Effector memory CD8-positive, alpha-beta T cell (primary cell): ENCODE data around the gene MYO10.

ENCODE experiments used
- ATAC-seq: fragments of 150-1000 bp; cut with Tn5 transposase; replicated peaks from 2 replicates; pipeline ENCODE4 v1.10.0; 2021; ENCODE audit warnings: mild to moderate bottlenecking, moderate library complexity
- DNase-seq, 3 experiments: peaks; one replicate each; pipeline ENCODE4 v3.0.0; 2021
- H3K27ac Mint-ChIP-seq, 2 donors: one replicate each; pipeline ENCODE4 v1.8.0; 2022; ENCODE audit warnings: mild to moderate bottlenecking in 2 of 2, mixed read lengths in 2 of 2, moderate library complexity in 2 of 2
- H3K27me3 Mint-ChIP-seq, 2 donors: one replicate each; pipeline ENCODE4 v1.8.0; 2022; ENCODE audit warnings: mixed read lengths in 2 of 2
- H3K36me3 Mint-ChIP-seq: one replicate; pipeline ENCODE4 v1.8.0; 2022; ENCODE audit warnings: mild to moderate bottlenecking, moderate library complexity, mixed read lengths; ENCODE audit not compliant: insufficient read depth
- H3K4me1 Mint-ChIP-seq, 2 donors: one replicate each; pipeline ENCODE4 v1.8.0; 2022; ENCODE audit warnings: low read depth in 2 of 2, mixed read lengths in 2 of 2
- H3K4me3 Mint-ChIP-seq, 2 donors: one replicate each; pipeline ENCODE4 v1.8.0; 2022; ENCODE audit warnings: mild to moderate bottlenecking in 2 of 2, mixed read lengths in 2 of 2, moderate library complexity in 2 of 2
- H3K9me3 Mint-ChIP-seq, 2 donors: one replicate each; pipeline ENCODE4 v1.8.0; 2022; ENCODE audit warnings: mixed read lengths in 2 of 2

The MYO10 gene

DNA sequence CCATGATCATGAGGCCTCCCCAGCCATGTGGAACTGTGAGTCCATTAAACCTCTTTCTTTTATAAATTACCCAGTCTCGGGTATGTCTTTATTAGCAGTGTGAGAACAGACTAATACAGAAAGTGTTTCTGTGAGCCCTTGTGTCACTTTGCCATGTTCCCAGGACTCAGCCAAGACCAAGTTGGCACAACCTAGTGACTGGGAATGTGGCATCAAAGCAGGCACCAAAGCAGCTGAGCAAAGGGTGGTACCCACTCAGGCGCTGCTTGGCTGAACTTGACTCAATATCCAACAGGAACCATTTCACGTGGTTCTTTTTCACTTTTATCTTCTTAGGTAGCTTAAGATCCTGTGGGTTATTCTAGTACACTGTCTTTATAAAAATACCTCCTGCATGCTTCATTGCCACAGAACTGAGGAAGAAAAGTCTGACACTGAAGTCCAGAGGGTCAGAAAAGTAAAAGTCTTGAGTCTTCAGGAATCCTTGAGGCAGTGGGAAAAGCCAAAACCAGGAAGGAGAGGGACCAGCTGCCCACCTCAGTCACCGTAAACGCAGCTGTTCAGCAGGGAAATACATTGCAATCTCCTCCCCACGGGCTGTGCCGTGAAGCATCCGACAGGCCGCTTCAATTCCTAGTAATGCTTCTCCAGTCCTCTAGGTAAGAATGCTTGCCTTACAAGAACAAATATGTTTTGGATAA, 228.8 kb downstream of the MYO10 start:
- Mint-ChIP-seq H3K27me3 (peaks cover 0 to 34% of the 10 kb centered on the region in 2 donors), H3K4me1 (no peaks in the 10 kb centered on the region), H3K9me3 (peaks cover 0 to 1% of the 10 kb centered on the region in 2 donors), H3K27ac (no peak overlapping the region), H3K36me3 (no peaks in the 10 kb centered on the region), H3K4me3 (no peak overlapping the region)
- no peak for ATAC-seq
- no peak for DNase-seq

DNA sequence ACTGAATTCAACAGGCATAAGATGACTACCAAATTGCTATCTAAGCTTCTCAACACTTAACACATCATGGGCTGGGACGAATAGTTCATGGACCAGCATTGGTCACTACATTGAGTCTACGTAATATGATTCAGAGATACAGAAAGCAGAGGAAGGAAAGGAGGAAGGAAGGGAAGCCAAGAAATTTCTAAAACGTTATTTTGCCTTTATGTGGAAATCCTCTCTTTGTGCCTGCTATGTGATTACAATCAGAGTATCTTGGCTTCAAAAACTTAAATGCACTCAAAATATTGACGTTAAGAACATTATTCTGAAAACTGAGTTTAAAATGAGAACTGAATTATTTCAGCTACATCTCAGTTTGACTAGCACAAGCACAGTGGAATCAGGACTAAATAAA, 231.1 kb downstream of the MYO10 start:
- no peaks in the 10 kb centered on the region for H3K36me3 Mint-ChIP-seq

DNA sequence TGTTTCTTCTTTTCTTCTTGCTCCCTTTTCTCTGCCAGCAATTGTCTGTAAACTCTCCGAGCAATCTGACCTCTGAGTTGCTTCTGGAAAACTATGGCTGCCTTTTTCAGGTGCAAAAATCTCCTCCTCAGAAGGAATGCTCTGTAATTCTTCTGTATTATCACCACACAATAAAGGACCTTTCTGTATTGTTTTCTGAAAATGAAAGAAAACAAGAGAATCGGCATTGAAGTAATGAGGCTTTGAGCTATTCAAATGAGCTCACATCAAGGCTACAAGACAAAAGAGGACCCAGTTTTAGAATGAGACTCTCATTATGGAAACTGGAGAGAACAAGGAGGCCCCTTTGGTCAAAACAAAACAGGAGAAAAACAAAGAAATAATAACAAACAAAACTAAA, 233.1 kb downstream of the MYO10 start:
- no peak for ATAC-seq
- DNase-seq, result no peak
- Mint-ChIP-seq H3K27me3 (peaks cover 0 to 22% of the 10 kb centered on the region in 2 donors), H3K36me3 (no peaks in the 10 kb centered on the region), H3K4me3 (no peak overlapping the region), H3K9me3 (peaks cover 0 to 1% of the 10 kb centered on the region in 2 donors), H3K4me1 (no peaks in the 10 kb centered on the region), H3K27ac (no peak overlapping the region)

More for the DNA sequence above, 231.1 kb downstream of the MYO10 start:
- H3K4me3 Mint-ChIP-seq, result no peak overlapping the region
- DNase-seq (no peak), ATAC-seq (no peak)
- no peak overlapping the region for H3K27ac Mint-ChIP-seq
- H3K4me1 Mint-ChIP-seq, result no peaks in the 10 kb centered on the region
- H3K9me3 Mint-ChIP-seq, result peaks cover 0 to 1% of the 10 kb centered on the region in 2 donors
- H3K27me3 Mint-ChIP-seq, result peaks cover 0 to 31% of the 10 kb centered on the region in 2 donors

DNA sequence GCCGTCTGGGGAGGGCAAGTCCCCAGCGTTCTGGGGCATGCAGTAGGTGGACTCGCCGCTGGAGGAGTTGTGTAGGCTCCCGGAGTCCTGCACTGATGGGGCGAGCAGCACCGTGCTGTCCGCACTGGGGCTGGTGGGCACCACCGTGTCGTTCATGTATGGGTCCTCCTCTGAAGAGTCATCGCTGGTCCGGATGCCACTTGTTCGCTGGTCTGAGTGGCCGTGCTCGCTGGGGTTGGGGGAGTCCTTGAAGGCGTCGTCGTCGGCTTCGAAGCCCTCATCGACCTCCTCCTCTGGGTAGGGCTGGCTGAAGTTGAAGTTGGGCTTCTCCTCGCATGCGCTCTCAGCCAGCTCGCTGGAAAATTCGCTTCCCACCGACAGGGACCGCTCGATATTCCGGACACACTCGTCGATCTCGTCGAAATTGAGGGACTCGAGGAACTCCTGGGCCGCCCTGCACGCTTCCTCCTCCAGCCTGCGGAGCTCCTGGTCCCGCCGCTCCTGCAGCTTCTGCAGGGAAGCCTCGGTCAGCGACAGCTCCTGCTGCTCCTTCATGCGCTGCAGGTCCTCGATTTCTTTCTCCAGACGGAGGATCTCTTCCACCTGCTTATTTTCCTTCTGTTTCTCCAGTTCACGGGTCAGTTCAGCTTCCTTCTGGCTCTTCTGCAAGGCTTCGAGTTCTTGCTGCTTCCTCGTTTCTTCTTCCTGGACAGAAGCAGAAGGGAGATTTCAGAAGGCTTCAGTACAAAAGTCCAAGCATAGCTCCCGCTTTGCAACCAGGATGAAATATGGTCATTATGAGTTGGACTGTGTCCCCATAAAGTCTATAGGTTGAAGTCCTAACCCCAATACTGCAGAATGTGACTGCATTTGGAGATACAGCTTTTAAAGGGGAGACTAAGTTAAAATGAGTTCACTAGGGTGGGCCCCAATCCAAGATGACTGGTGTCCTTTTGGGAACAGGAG, 234.7 kb downstream of the MYO10 start:
- ATAC-seq (no peak), DNase-seq (no peak)
- Mint-ChIP-seq H3K9me3 (peaks cover 0 to 1% of the 10 kb centered on the region in 2 donors), H3K4me3 (no peak overlapping the region), H3K27me3 (peaks cover 7 to 22% of the 10 kb centered on the region in 2 donors), H3K27ac (no peak overlapping the region), H3K36me3 (no peaks in the 10 kb centered on the region), H3K4me1 (no peaks in the 10 kb centered on the region)

DNA sequence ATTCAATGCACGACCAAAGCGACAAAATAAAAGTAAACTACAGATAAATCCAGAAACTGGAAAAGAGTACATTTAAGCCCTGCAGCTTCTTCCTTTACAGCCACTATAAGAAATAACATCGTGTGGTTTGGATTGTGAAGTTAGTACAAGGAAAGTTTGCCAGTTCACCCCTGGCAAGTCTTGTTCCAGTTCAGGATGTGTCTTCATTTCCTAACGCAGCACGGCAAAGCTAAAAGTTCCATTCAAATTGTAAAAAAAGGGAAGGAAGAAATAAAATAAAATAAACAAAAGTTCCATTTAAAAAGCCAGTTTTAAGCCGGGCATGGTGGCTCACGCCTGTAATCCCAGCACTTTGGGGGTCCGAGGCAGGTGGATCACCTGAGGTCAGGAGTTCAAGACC, 236.0 kb downstream of the MYO10 start:
- Mint-ChIP-seq H3K27ac (no peak overlapping the region), H3K9me3 (peaks cover 0 to 1% of the 10 kb centered on the region in 2 donors)

DNA sequence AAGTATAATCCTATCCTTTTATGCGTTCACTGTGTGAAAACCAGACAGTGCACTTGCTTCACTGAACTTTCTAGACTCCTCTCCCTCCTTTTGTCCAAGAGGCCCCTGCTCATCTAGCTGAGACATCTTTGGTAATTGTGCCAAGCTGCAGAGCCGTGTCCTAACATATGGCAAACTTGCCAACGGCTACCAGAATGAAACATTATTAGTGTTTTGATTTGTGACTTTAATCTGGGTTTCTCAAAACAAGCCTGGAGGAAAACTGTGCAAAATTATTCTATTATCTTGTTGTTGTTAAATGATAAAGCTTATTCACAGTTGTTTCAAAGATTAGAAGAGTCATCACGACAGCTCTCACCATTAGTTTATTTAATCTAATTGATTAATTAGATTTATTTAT, 240.3 kb downstream of the MYO10 start:
- H3K4me1 Mint-ChIP-seq, result no peaks in the 10 kb centered on the region
- no peaks in the 10 kb centered on the region for H3K36me3 Mint-ChIP-seq
- DNase-seq (no peak), ATAC-seq (no peak)
- H3K27me3 Mint-ChIP-seq, result peaks cover 0 to 7% of the 10 kb centered on the region in 2 donors
- H3K27ac Mint-ChIP-seq, result no peak overlapping the region
- no peak overlapping the region for H3K4me3 Mint-ChIP-seq
- H3K9me3 Mint-ChIP-seq, result no peaks in the 10 kb centered on the region

More for the DNA sequence above, 236.0 kb downstream of the MYO10 start:
- H3K36me3 Mint-ChIP-seq, result no peaks in the 10 kb centered on the region
- ATAC-seq (no peak), DNase-seq (no peak)
- H3K4me1 Mint-ChIP-seq, result no peaks in the 10 kb centered on the region
- H3K4me3 Mint-ChIP-seq, result no peak overlapping the region
- peaks cover 7 to 13% of the 10 kb centered on the region in 2 donors for H3K27me3 Mint-ChIP-seq

DNA sequence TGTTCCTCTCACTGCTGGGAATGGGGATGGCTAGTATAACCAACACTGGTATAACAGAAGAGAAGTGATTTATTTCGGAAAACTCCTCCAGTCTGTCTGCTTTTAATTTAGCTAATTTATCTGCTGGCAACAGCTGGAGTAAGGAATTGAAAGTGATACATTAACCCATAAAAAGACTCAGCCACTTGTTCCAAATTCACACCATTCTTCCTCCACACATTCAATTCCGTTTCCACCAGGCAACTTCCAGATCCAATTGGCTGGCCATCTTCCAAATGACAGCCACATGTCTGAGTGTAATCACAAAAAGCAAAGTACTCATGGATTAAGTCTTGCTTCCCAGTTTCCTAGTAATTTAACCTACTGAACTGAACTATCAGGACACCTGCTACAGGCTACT, 242.2 kb downstream of the MYO10 start:
- Mint-ChIP-seq H3K27me3 (peaks cover 0 to 7% of the 10 kb centered on the region in 2 donors), H3K4me1 (no peaks in the 10 kb centered on the region)

DNA sequence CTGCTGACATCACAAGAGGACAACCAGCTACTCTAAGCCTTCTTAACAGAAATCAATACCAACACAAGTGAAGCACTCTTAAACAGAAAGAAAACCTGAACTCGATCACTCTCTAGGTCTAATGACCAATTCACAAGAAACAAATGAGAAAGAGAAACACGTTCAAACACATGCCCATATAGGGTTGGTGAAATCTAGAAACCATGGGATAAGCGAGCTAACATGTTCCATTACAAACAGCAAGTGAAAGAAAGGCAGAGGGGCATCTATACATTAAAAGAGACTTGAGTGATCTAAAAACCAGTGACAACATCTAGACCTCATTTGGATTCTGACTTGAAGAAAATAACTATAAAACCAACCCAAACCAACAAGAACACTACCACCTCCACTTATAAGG, 244.4 kb downstream of the MYO10 start:
- Mint-ChIP-seq H3K27me3 (peaks cover 0 to 9% of the 10 kb centered on the region in 2 donors), H3K4me3 (no peak overlapping the region), H3K36me3 (no peaks in the 10 kb centered on the region), H3K4me1 (no peaks in the 10 kb centered on the region), H3K9me3 (no peaks in the 10 kb centered on the region), H3K27ac (no peak overlapping the region)
- DNase-seq, result no peak
- ATAC-seq, result no peak

More for the DNA sequence above, 242.2 kb downstream of the MYO10 start:
- H3K4me3 Mint-ChIP-seq, result no peak overlapping the region
- H3K9me3 Mint-ChIP-seq, result no peaks in the 10 kb centered on the region
- H3K36me3 Mint-ChIP-seq, result no peaks in the 10 kb centered on the region
- DNase-seq, result no peak
- ATAC-seq, result no peak
- no peak overlapping the region for H3K27ac Mint-ChIP-seq

DNA sequence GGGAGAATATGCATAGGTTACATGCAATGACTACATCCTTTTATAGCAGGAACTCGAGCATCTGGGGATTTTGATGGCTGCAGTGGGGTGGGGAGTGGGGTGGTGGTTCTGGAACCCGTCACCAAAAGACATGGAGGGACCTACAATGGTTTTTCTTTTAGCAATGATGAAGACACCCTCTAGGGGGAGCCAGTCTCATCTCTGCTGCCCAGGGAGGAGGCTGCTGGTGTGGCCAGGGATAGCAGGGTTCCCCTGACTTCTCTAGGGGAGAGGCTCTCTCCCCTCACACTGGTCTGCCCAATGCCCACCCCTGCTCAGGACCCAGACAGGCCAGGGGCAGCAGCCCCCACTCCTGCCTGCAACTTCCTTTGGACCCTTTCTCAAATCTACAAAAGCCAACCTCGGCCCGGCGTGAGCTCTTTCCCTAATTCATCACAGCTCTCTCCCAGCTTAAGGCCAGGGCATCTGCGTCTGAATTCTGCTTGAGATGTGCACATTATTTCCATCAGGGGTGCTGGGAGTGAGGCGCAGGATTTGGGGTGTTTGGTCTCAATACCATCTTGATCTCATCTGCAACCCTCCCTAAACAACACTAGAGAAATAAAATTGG, 245.7 kb downstream of the MYO10 start:
- ATAC-seq, result no peak
- no peak for DNase-seq

DNA sequence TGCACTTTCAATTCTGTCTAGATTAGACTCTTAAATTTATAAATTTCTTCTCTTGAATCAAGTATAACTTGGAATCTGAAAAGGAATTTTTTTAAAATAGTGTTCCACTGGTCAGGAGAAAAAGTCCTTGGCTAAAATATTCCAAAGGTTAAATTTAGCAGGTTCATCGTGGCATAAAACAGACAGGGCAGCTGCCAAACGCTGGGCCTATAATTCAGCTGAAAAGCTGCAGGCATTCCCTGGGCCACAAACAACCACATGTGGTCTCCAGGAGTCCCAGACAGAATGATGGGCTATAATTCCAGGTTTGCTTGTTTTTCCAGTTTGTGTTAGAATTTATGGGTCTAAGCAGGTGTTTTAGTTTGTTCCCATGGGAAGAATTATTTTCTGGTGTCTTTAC, 248.2 kb downstream of the MYO10 start:
- DNase-seq, result no peak
- H3K27me3 Mint-ChIP-seq, result peaks cover 0 to 12% of the 10 kb centered on the region in 2 donors
- H3K4me3 Mint-ChIP-seq, result no peak overlapping the region
- no peaks in the 10 kb centered on the region for H3K4me1 Mint-ChIP-seq
- ATAC-seq, result no peak
- no peaks in the 10 kb centered on the region for H3K36me3 Mint-ChIP-seq
- H3K27ac Mint-ChIP-seq, result no peak overlapping the region
- H3K9me3 Mint-ChIP-seq, result no peaks in the 10 kb centered on the region

More for the DNA sequence above, 245.7 kb downstream of the MYO10 start:
- Mint-ChIP-seq H3K36me3 (no peaks in the 10 kb centered on the region), H3K4me3 (no peak overlapping the region), H3K9me3 (no peaks in the 10 kb centered on the region), H3K27ac (no peak overlapping the region), H3K27me3 (peaks cover 0 to 12% of the 10 kb centered on the region in 2 donors), H3K4me1 (no peaks in the 10 kb centered on the region)

DNA sequence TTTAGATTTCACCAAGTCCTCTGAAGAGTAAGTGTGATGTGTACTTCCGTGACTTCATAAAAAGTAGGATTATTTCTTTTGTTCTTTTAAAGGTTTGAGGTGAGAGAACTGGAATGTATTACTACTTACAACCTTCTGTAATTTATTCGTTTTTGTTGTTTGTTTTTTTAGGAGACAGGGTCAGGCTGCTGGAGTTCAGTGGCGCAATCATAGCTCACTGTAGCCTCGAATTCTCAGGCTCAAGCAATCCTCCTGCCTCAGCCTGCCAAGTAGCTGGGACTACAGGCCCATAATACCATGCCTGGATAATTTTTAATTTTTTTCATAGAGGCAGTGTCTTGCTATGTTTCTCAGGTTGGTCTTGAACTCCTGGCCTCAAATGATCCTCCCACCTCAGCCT, 251.0 kb downstream of the MYO10 start:
- H3K27me3 Mint-ChIP-seq, result peaks cover 8 to 17% of the 10 kb centered on the region in 2 donors
- H3K4me1 Mint-ChIP-seq, result no peaks in the 10 kb centered on the region
- H3K27ac Mint-ChIP-seq, result no peak overlapping the region
- DNase-seq (no peak), ATAC-seq (no peak)
- no peaks in the 10 kb centered on the region for H3K9me3 Mint-ChIP-seq
- no peaks in the 10 kb centered on the region for H3K36me3 Mint-ChIP-seq
- no peak overlapping the region for H3K4me3 Mint-ChIP-seq

DNA sequence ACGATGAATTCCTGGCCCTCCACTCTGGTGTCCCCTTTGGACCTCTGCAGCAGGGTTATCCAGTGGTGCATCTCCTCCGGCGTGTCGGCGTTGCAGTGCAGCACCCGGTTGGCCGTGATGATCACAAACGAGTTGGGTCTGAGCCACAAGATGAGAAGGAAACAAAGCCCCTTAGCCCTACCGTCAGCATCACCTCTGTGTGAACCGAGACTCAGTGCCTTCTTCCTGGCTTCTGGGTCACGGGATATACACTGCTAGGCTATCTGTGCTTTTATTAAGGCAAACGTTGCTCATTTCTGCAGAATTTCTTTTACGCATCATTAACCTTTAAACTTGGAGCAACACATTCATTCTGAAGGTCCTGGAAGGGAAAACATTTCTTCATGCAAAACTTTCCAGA, 254.2 kb downstream of the MYO10 start:
- ATAC-seq (no peak), DNase-seq (no peak)
- Mint-ChIP-seq H3K27ac (no peak overlapping the region), H3K4me1 (no peaks in the 10 kb centered on the region), H3K9me3 (no peaks in the 10 kb centered on the region), H3K36me3 (no peaks in the 10 kb centered on the region), H3K27me3 (peaks cover 10 to 15% of the 10 kb centered on the region in 2 donors), H3K4me3 (no peak overlapping the region)

DNA sequence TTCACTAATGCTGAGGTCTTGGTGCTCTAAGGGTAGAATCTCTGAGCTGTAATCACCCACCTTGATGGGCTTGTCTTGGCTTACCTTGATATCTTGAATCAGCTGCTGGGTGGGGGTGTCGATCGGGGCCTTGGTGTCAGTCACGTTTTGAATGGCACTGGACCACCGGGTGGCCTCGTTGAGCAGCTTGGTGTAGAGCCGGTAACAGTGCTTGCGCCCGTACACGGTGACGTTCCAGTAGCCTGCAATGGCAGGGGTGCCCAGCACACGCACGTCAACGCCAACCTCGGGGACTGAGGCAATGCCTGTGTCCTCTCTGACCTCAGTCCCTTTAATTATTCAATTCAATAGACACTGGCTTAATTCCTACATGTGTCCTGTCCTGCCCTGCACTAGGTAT, 256.2 kb downstream of the MYO10 start:
- no peak overlapping the region for H3K4me3 Mint-ChIP-seq
- no peaks in the 10 kb centered on the region for H3K4me1 Mint-ChIP-seq
- no peaks in the 10 kb centered on the region for H3K9me3 Mint-ChIP-seq
- H3K27ac Mint-ChIP-seq, result no peak overlapping the region
- peaks cover 6 to 15% of the 10 kb centered on the region in 2 donors for H3K27me3 Mint-ChIP-seq
- ATAC-seq, result no peak
- no peaks in the 10 kb centered on the region for H3K36me3 Mint-ChIP-seq
- DNase-seq, result no peak
